ENCODE data around the gene KIAA0040. TPM values are rescaled to one million over a fixed set of nuclear protein-coding genes. Genes with fewer than 3 reads are reported as not detected.

KIAA0040 gene
- total RNA-seq, 1 donor, result 1.1 TPM

- Histone ChIP-seq H2AFZ (ENCODE audit: low read length) (no peak overlapping the region), H3K4me2 (ENCODE audit: insufficient read depth, low read length) (no peak overlapping the region), H4K20me1 (ENCODE audit: insufficient read depth, low read length) (no peaks in the 10 kb centered on the region), H3K27ac (ENCODE audit: low read depth, low read length) (no peak overlapping the region), H3K4me1 (ENCODE audit: insufficient read depth, low read length) (no peaks in the 10 kb centered on the region), H3K36me3 (ENCODE audit: insufficient read depth, low read length) (no peaks in the 10 kb centered on the region), H3K27me3 (ENCODE audit: insufficient read depth, low read length) (no peaks in the 10 kb centered on the region), H3K79me2 (ENCODE audit: insufficient read depth, low read length) (no peaks in the 10 kb centered on the region), H3K4me3 (ENCODE audit: insufficient read depth, low read length) (no peak overlapping the region), H3K9me3 (ENCODE audit: low read depth, low read length) (no peaks in the 10 kb centered on the region)
- TF ChIP-seq CTCF (IDR thresholded peaks at IDR 0.05; ENCODE audit: extremely low read depth, low read depth, low read length), result no peak
- no peak for DNase-seq (ENCODE audit: insufficient read length, low spot score, missing footprints)
Observed at GRCh38 chr1:175178056-175178455, 14.5 kb downstream of the KIAA0040 start.

GRCh38 chr1:175176246-175176645 lies 16.3 kb downstream of the KIAA0040 start:
- Histone ChIP-seq H3K4me1 (ENCODE audit: insufficient read depth, low read length) (no peaks in the 10 kb centered on the region), H3K27ac (ENCODE audit: low read depth, low read length) (no peak overlapping the region), H3K79me2 (ENCODE audit: insufficient read depth, low read length) (no peaks in the 10 kb centered on the region), H3K4me2 (ENCODE audit: insufficient read depth, low read length) (no peak overlapping the region), H3K36me3 (ENCODE audit: insufficient read depth, low read length) (no peaks in the 10 kb centered on the region), H3K9me3 (ENCODE audit: low read depth, low read length) (no peaks in the 10 kb centered on the region), H4K20me1 (ENCODE audit: insufficient read depth, low read length) (no peaks in the 10 kb centered on the region), H2AFZ (ENCODE audit: low read length) (no peak overlapping the region), H3K4me3 (ENCODE audit: insufficient read depth, low read length) (no peak overlapping the region), H3K27me3 (ENCODE audit: insufficient read depth, low read length) (no peaks in the 10 kb centered on the region)
- no peak for DNase-seq (ENCODE audit: insufficient read length, low spot score, missing footprints)
- TF ChIP-seq CTCF (IDR thresholded peaks at IDR 0.05; ENCODE audit: extremely low read depth, low read depth, low read length), result no peak

- Histone ChIP-seq H2AFZ (ENCODE audit: low read length) (no peak overlapping the region), H4K20me1 (ENCODE audit: insufficient read depth, low read length) (no peaks in the 10 kb centered on the region), H3K27ac (ENCODE audit: low read depth, low read length) (no peak overlapping the region), H3K4me3 (ENCODE audit: insufficient read depth, low read length) (no peak overlapping the region), H3K79me2 (ENCODE audit: insufficient read depth, low read length) (no peaks in the 10 kb centered on the region), H3K4me2 (ENCODE audit: insufficient read depth, low read length) (no peak overlapping the region), H3K9me3 (ENCODE audit: low read depth, low read length) (no peaks in the 10 kb centered on the region), H3K27me3 (ENCODE audit: insufficient read depth, low read length) (no peaks in the 10 kb centered on the region), H3K36me3 (ENCODE audit: insufficient read depth, low read length) (no peaks in the 10 kb centered on the region), H3K4me1 (ENCODE audit: insufficient read depth, low read length) (no peaks in the 10 kb centered on the region)
- no peak for DNase-seq (ENCODE audit: insufficient read length, low spot score, missing footprints)
- no peak for TF ChIP-seq CTCF (IDR thresholded peaks at IDR 0.05; ENCODE audit: extremely low read depth, low read depth, low read length)
Observed at GRCh38 chr1:175174309-175175102, 18.1 kb downstream of the KIAA0040 start.

GRCh38 chr1:175173531-175173930 lies 19.0 kb downstream of the KIAA0040 start:
- H3K27me3 ChIP-seq (ENCODE audit: insufficient read depth, low read length), result no peaks in the 10 kb centered on the region
- H3K9me3 ChIP-seq (ENCODE audit: low read depth, low read length), result no peaks in the 10 kb centered on the region
- DNase-seq (ENCODE audit: insufficient read length, low spot score, missing footprints), result no peak
- H3K36me3 ChIP-seq (ENCODE audit: insufficient read depth, low read length), result no peaks in the 10 kb centered on the region
- H4K20me1 ChIP-seq (ENCODE audit: insufficient read depth, low read length), result no peaks in the 10 kb centered on the region
- H3K4me2 ChIP-seq (ENCODE audit: insufficient read depth, low read length), result no peak overlapping the region
- no peaks in the 10 kb centered on the region for H3K4me1 ChIP-seq (ENCODE audit: insufficient read depth, low read length)
- no peak overlapping the region for H2AFZ ChIP-seq (ENCODE audit: low read length)
- H3K4me3 ChIP-seq (ENCODE audit: insufficient read depth, low read length), result no peak overlapping the region
- no peak overlapping the region for H3K27ac ChIP-seq (ENCODE audit: low read depth, low read length)
- no peak for TF ChIP-seq CTCF (IDR thresholded peaks at IDR 0.05; ENCODE audit: extremely low read depth, low read depth, low read length)
- no peaks in the 10 kb centered on the region for H3K79me2 ChIP-seq (ENCODE audit: insufficient read depth, low read length)

All from osteoblast (primary cell).